ENCODE data around the gene RIC3.

The RIC3 gene

GRCh38 chr11:8086001-8086479, 82.8 kb downstream of the RIC3 start:
- DNase-seq, result no peak

- no peak for DNase-seq
Measured at GRCh38 chr11:8085011-8085645, 83.7 kb downstream of the RIC3 start.

GRCh38 chr11:8084352-8084751, 84.5 kb downstream of the RIC3 start:
- no peak for DNase-seq

- DNase-seq, result no peak
Measured at GRCh38 chr11:8083871-8084281, 84.9 kb downstream of the RIC3 start.

- DNase-seq, result no peak
Measured at GRCh38 chr11:8083088-8083395, 85.8 kb downstream of the RIC3 start.

GRCh38 chr11:8082391-8083087, 86.3 kb downstream of the RIC3 start:
- DNase-seq, result no peak

GRCh38 chr11:8081591-8082250, 87.1 kb downstream of the RIC3 start:
- no peak for DNase-seq

- no peak for DNase-seq
Measured at GRCh38 chr11:8080674-8081590, 87.9 kb downstream of the RIC3 start, which contains the start of gene TUB. Gene TUB (plus strand): TSS chr11:8081211. CDS start chr11:8081511, 300 bp downstream.

GRCh38 chr11:8080069-8080670, 88.7 kb downstream of the RIC3 start:
- DNase-seq, result no peak

GRCh38 chr11:8079111-8079675, 89.6 kb downstream of the RIC3 start:
- no peak for DNase-seq

- DNase-seq, result no peak
Measured at GRCh38 chr11:8075119-8075726, 93.6 kb downstream of the RIC3 start.

- DNase-seq, result no peak
Measured at GRCh38 chr11:8071616-8072581, 96.9 kb downstream of the RIC3 start.

- DNase-seq, result no peak
Measured at GRCh38 chr11:8070417-8071115, 98.3 kb downstream of the RIC3 start.

GRCh38 chr11:8069771-8070170, 99.1 kb downstream of the RIC3 start:
- DNase-seq, result no peak

GRCh38 chr11:8068605-8069221, 100.1 kb downstream of the RIC3 start:
- peak; percentile 35 for DNase-seq

GRCh38 chr11:8067929-8068575, 100.8 kb downstream of the RIC3 start:
- DNase-seq, result no peak

- DNase-seq, result no peak
Measured at GRCh38 chr11:8067567-8067928, 101.3 kb downstream of the RIC3 start.

GRCh38 chr11:8066911-8067455, 101.8 kb downstream of the RIC3 start:
- peak; percentile 43 for DNase-seq
